A549 (cell line): Measurements from ENCODE around the gene UBE2E2. TPM values are rescaled to one million over a fixed set of nuclear protein-coding genes. Genes with fewer than 3 reads are reported as not detected.

ENCODE experiments used
- ATAC-seq, 2 experiments: fragments of 200-7000 bp in 1 of 2; fragments of >200 bp in 1 of 2; cut with Nextera tagmentation in 1 of 2; cut with Tn5 transposase in 1 of 2; 3 replicates each; pipeline versions ENCODE4 v1.8.0 to v1.9.1; 2018 to 2020; ENCODE audit warnings: mild to moderate bottlenecking in 1 of 2, moderate library complexity in 1 of 2
- CTCF ChIA-PET: fragments of 300-600 bp; sonication (Branson Sonifier 250); formaldehyde crosslinking; extraction: SDS; loops from one replicate; lab custom pipeline; 2021; ENCODE audit warnings: antibody characterized with exemption, inconsistent platforms; lab: Yijun Ruan, JAX
- POLR2A ChIA-PET: fragments of 350-600 bp; formaldehyde crosslinking; extraction: SDS; loops from one replicate; lab custom pipeline; 2021; ENCODE audit warnings: antibody characterized with exemption, inconsistent platforms; lab: Yijun Ruan, JAX
- DNase-seq, 2 experiments: peaks; one replicate each; pipeline versions ENCODE4 v3.0.0 to v3.0.0-alpha.2; 2011 to 2016; ENCODE audit warnings: low read depth in 1 of 2, low spot score in 1 of 2
- FAIRE-seq: peaks from 2 replicates; lab custom pipeline; 2011; peaks lifted over from hg19 to GRCh38; lab: Jason Lieb, UNC
- H3K27ac ChIP-seq, 2 experiments: fragments of >200 bp; sonication (Bioruptor Twin); formaldehyde crosslinking; 3 replicates each; pipeline ENCODE4 v1.5.1; 2016 to 2017
- H3K4me1 ChIP-seq: fragments of >200 bp; sonication (Bioruptor Twin); formaldehyde crosslinking; 3 replicates; pipeline ENCODE4 v1.6.1; 2016
- H3K4me2 ChIP-seq: fragments of >200 bp; sonication (Bioruptor Twin); formaldehyde crosslinking; 3 replicates; pipeline ENCODE4 v1.6.1; 2016
- H3K4me3 ChIP-seq: fragments of >200 bp; sonication (Bioruptor Twin); formaldehyde crosslinking; 3 replicates; pipeline ENCODE4 v1.5.1; 2016
- H3K9me3 ChIP-seq: fragments of >200 bp; sonication (Bioruptor Twin); formaldehyde crosslinking; 3 replicates; pipeline ENCODE4 v1.6.1; 2016
- CBX2 ChIP-seq: fragments of 200-600 bp; sonication (generic); IDR thresholded peaks from 2 replicates; pipeline ENCODE4 v1.6.1; 2016; ENCODE audit warnings: low read depth, mild to moderate bottlenecking, borderline replicate concordance
- FOSB ChIP-seq: fragments of 250-450 bp; sonication (Bioruptor Pico); IDR thresholded peaks from 2 replicates; pipeline ENCODE4 v1.5.0; 2020; ENCODE audit warnings: mild to moderate bottlenecking, moderate library complexity
- HDAC2 ChIP-seq: fragments of 200-600 bp; sonication (generic); IDR thresholded peaks from 2 replicates; pipeline ENCODE4 v1.6.1; 2016
- HEYL ChIP-seq: fragments of 250-450 bp; sonication (Bioruptor Pico); IDR thresholded peaks from 2 replicates; pipeline ENCODE4 v1.8.0; 2021; ENCODE audit warnings: mild to moderate bottlenecking, moderate library complexity
- HOXB13 ChIP-seq: fragments of 250-450 bp; sonication (Bioruptor Pico); IDR thresholded peaks from 2 replicates; pipeline ENCODE4 v1.5.0; 2020; ENCODE audit warnings: low read depth, mild to moderate bottlenecking, moderate library complexity
- JUNB ChIP-seq: fragments of >200 bp; sonication (Bioruptor Twin); formaldehyde crosslinking; IDR thresholded peaks from 2 replicates; pipeline ENCODE4 v1.6.1; 2016
- MAZ ChIP-seq: fragments of 150-350 bp; IDR thresholded peaks from 2 replicates; pipeline ENCODE4 v1.6.1; 2014; ENCODE audit warnings: antibody characterized with exemption, low read depth, low read length, borderline replicate concordance
- MYC ChIP-seq: IDR thresholded peaks from 2 replicates; pipeline ENCODE4 v1.6.1; 2012; ENCODE audit warnings: mild to moderate bottlenecking, inconsistent platforms, low read length, improper control_type of control experiment, borderline replicate concordance
- NFE2L2 ChIP-seq: fragments of 150-350 bp; conservative IDR thresholded peaks from 2 replicates; pipeline ENCODE4 v1.6.1; 2014; ENCODE audit warnings: low read length
- RAD21 ChIP-seq, 2 experiments: fragments of >200 bp in 1 of 2; sonication (Bioruptor Twin) in 1 of 2; formaldehyde crosslinking in 1 of 2; IDR thresholded peaks in 1 of 2; conservative IDR thresholded peaks in 1 of 2; 2 replicates in 1 of 2; 3 replicates in 1 of 2; pipeline ENCODE4 v1.6.1; 2012 to 2018; ENCODE audit warnings: inconsistent platforms in 1 of 2
- RARB ChIP-seq: fragments of 250-450 bp; sonication (Bioruptor Pico); IDR thresholded peaks from 2 replicates; pipeline ENCODE4 v1.8.0; 2021; ENCODE audit warnings: mild to moderate bottlenecking, moderate library complexity
- RCOR1 ChIP-seq: fragments of 150-350 bp; IDR thresholded peaks from 2 replicates; pipeline ENCODE4 v1.6.1; 2014; ENCODE audit warnings: antibody characterized with exemption, low read length, low read depth
- RFX5 ChIP-seq: fragments of 450-650 bp; IDR thresholded peaks from 2 replicates; pipeline ENCODE4 v1.7.1; 2014; ENCODE audit warnings: antibody characterized with exemption, mild to moderate bottlenecking, moderate library complexity
- TFCP2L1 ChIP-seq: fragments of 250-450 bp; sonication (Bioruptor Pico); IDR thresholded peaks from 2 replicates; pipeline ENCODE4 v1.5.0; 2021; ENCODE audit warnings: mild to moderate bottlenecking
- ZC3H11A ChIP-seq: fragments of 450-650 bp; IDR thresholded peaks from 2 replicates; pipeline ENCODE4 v1.6.1; 2014; ENCODE audit warnings: antibody characterized with exemption, mild to moderate bottlenecking
- WGBS: methylation state at CpG from one replicate; pipeline ENCODE4 v1.1.6; 2017; ENCODE audit errors: missing lambda C conversion rate; 5-methylcytosine and 5-hydroxymethylcytosine counted together
- polyA plus RNA-seq, 4 experiments: library from polyadenylated mRNA; depleted of rRNA in 3 of 4; stranded (reverse); fragments of >200 nt; fragmentation: RNase III in 1 of 4; extraction: RNeasy Plus Mini Kit Qiagen cat#74134 plus additional on column Dnase treatment in 1 of 4; gene quantifications; 2 replicates in 3 of 4; 3 replicates in 1 of 4; pipeline ENCODE4 v1.2.3, GENCODE V29; 2011 to 2017
- TF ChIP-seq, protein P1 (sequence below): fragments of >200 bp; sonication (Bioruptor Twin); formaldehyde crosslinking; IDR thresholded peaks from 3 replicates; pipeline ENCODE4 v1.6.1; 2016
- TF ChIP-seq, protein P2 (sequence below): fragments of >200 bp; sonication (Bioruptor Twin); formaldehyde crosslinking; IDR thresholded peaks from 3 replicates; pipeline ENCODE4 v1.5.1; 2016
- TF ChIP-seq, protein P3 (sequence below): fragments of 250-450 bp; sonication (Bioruptor Pico); IDR thresholded peaks from 2 replicates; pipeline ENCODE4 v1.5.0; 2020; ENCODE audit warnings: low read depth, mild to moderate bottlenecking, moderate library complexity
- TF ChIP-seq, protein P4 (sequence below): fragments of 200-600 bp; sonication (generic); IDR thresholded peaks from 2 replicates; pipeline ENCODE4 v1.6.1; 2016; ENCODE audit warnings: antibody characterized with exemption, mild to moderate bottlenecking, moderate library complexity
- TF ChIP-seq, protein P5 (sequence below): fragments of 450-650 bp; IDR thresholded peaks from 2 replicates; pipeline ENCODE4 v1.6.1; 2014; ENCODE audit warnings: antibody characterized with exemption
- TF ChIP-seq, protein P6 (sequence below): fragments of >200 bp; sonication (Bioruptor Twin); formaldehyde crosslinking; IDR thresholded peaks from 2 replicates; pipeline ENCODE4 v1.6.1; 2016

The UBE2E2 gene
- polyA plus RNA-seq, 2 of the 4 experiments (the other 2 are of a cell fraction) = 28.3 to 56.1 TPM

DNA sequence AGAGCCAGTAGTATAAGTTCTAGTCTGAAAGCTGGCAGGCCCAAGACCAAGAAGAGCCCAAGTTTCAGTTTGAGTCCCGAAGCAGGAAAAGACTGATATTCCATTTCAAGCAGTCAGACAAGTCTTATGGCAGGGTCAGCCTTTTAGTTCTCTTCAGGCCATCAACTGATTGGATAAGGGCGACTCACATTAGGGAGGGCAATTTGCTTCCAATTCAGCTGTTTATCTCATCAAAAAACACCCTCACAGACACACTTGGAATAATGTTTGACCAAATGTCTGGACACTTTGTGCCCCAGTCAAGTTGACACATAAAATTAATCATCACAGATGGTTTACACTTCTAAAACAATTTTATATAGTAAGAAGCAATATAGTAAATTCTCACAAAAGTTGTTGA lies 69.7 kb downstream of the UBE2E2 start:
- no peak for FAIRE-seq
- 78% methylated on average over 2 of the region's 2 CpGs for WGBS

DNA sequence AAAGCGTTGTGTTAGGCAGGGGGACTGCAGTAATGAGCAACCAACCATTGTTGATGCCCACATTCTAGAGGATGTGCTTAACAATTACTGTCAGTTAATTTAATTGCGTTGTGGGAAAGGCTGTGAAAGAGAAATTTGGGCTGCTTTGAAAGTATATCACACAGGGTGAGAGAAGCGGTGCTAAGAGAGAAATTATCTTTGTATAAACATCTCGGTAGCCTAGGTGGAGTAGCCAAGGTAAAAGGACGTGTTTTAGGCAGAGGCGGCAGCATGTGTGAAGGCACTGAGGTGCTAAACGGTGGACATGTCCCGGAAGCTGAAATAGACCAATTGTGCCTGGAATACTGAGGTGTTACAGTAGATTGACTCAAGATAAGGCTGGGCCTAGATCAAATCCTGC lies 71.9 kb downstream of the UBE2E2 start:
- DNase-seq = no peak
- 93% methylated on average over 8 of the region's 8 CpGs for WGBS
- H3K4me2 ChIP-seq = no peak overlapping the region
- TF ChIP-seq MAZ (no peak), FOSB (CRISPR knock-in tag) (no peak), JUNB (no peak), MYC (no peak), NFE2L2 (no peak), CBX2 (no peak)
- TF ChIP-seq, protein P1, sequence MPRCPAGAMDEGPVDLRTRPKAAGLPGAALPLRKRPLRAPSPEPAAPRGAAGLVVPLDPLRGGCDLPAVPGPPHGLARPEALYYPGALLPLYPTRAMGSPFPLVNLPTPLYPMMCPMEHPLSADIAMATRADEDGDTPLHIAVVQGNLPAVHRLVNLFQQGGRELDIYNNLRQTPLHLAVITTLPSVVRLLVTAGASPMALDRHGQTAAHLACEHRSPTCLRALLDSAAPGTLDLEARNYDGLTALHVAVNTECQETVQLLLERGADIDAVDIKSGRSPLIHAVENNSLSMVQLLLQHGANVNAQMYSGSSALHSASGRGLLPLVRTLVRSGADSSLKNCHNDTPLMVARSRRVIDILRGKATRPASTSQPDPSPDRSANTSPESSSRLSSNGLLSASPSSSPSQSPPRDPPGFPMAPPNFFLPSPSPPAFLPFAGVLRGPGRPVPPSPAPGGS = no peak
- TF ChIP-seq, protein P2, sequence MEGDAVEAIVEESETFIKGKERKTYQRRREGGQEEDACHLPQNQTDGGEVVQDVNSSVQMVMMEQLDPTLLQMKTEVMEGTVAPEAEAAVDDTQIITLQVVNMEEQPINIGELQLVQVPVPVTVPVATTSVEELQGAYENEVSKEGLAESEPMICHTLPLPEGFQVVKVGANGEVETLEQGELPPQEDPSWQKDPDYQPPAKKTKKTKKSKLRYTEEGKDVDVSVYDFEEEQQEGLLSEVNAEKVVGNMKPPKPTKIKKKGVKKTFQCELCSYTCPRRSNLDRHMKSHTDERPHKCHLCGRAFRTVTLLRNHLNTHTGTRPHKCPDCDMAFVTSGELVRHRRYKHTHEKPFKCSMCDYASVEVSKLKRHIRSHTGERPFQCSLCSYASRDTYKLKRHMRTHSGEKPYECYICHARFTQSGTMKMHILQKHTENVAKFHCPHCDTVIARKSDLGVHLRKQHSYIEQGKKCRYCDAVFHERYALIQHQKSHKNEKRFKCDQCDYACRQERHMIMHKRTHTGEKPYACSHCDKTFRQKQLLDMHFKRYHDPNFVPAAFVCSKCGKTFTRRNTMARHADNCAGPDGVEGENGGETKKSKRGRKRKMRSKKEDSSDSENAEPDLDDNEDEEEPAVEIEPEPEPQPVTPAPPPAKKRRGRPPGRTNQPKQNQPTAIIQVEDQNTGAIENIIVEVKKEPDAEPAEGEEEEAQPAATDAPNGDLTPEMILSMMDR = no peak
- no peak overlapping the region for H3K27ac ChIP-seq
- no peak for ATAC-seq
- no peak overlapping the region for H3K4me3 ChIP-seq
- FAIRE-seq = no peak
- H3K9me3 ChIP-seq = no peaks in the 10 kb centered on the region
- ChIA-PET CTCF (no interaction called here), POLR2A (interaction anchor here (0.6 kb wide), 1 partner anchor 16 kb away, joined by 3 read pairs; no protein-coding TSS in a partner anchor)
- peaks cover 32% of the 10 kb centered on the region; the same call in 2 of the 3 replicates for H3K4me1 ChIP-seq

More for the DNA sequence above, 69.7 kb downstream of the UBE2E2 start:
- Histone ChIP-seq H3K4me2 (peak overlapping the region; percentile 35; the same call in 1 of the 3 replicates), H3K4me1 (peaks cover 28% of the 10 kb centered on the region; the same call in 2 of the 3 replicates), H3K4me3 (no peak overlapping the region), H3K27ac (peak overlapping the region in 1 of 2 experiments; percentile 40; a peak in 1 of 6 replicates), H3K9me3 (no peaks in the 10 kb centered on the region)
- POLR2A ChIA-PET = no interaction called here
- ATAC-seq = no peak
- CTCF ChIA-PET = interaction anchor here (0.7 kb wide), 1 partner anchor 32 kb away, joined by 3 read pairs; no protein-coding TSS in a partner anchor
- TF ChIP-seq RARB = no peak
- TF ChIP-seq TFCP2L1 = no peak
- no peak for TF ChIP-seq MYC
- DNase-seq = no peak

DNA sequence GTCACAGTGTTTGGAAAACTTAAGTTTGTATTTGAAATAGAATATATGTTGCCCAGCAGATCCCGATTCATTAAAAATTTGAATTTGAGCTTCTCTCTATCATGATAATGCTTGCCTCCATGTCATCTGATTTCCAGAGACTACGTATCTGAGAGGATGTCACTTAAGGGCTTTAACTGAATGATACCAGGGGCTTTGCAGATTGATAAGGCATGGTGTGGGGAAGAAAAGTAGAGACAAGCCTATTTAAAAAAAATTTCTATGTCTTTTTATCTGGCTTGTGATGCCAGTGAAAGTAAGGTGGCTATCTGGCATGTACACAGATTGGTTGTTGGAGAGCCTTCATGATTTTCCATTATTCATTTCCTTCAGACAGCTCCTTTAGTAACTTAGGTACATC lies 72.7 kb downstream of the UBE2E2 start:
- no peak for FAIRE-seq
- Histone ChIP-seq H3K27ac (no peak overlapping the region), H3K9me3 (no peaks in the 10 kb centered on the region), H3K4me3 (no peak overlapping the region), H3K4me1 (peaks cover 32% of the 10 kb centered on the region; the same call in 2 of the 3 replicates), H3K4me2 (no peak overlapping the region)
- WGBS = 94% methylated on average over 2 of the region's 2 CpGs
- DNase-seq = no peak
- CTCF ChIA-PET = no interaction called here
- ATAC-seq = no peak
- POLR2A ChIA-PET = no interaction called here
- TF ChIP-seq RCOR1 (no peak), MYC (no peak), TFCP2L1 (no peak), RAD21 (conservative IDR thresholded peaks at IDR 0.05 in 1 of 2, IDR thresholded peaks at IDR 0.05 in 1 of 2) (no peak), HDAC2 (no peak), ZC3H11A (no peak), HOXB13 (CRISPR knock-in tag) (no peak), HEYL (CRISPR knock-in tag) (no peak), RFX5 (no peak), CBX2 (no peak)
- TF ChIP-seq, protein P2 = no peak
- TF ChIP-seq, protein P3, sequence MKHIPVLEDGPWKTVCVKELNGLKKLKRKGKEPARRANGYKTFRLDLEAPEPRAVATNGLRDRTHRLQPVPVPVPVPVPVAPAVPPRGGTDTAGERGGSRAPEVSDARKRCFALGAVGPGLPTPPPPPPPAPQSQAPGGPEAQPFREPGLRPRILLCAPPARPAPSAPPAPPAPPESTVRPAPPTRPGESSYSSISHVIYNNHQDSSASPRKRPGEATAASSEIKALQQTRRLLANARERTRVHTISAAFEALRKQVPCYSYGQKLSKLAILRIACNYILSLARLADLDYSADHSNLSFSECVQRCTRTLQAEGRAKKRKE (CRISPR knock-in tag) = no peak
- TF ChIP-seq, protein P4, sequence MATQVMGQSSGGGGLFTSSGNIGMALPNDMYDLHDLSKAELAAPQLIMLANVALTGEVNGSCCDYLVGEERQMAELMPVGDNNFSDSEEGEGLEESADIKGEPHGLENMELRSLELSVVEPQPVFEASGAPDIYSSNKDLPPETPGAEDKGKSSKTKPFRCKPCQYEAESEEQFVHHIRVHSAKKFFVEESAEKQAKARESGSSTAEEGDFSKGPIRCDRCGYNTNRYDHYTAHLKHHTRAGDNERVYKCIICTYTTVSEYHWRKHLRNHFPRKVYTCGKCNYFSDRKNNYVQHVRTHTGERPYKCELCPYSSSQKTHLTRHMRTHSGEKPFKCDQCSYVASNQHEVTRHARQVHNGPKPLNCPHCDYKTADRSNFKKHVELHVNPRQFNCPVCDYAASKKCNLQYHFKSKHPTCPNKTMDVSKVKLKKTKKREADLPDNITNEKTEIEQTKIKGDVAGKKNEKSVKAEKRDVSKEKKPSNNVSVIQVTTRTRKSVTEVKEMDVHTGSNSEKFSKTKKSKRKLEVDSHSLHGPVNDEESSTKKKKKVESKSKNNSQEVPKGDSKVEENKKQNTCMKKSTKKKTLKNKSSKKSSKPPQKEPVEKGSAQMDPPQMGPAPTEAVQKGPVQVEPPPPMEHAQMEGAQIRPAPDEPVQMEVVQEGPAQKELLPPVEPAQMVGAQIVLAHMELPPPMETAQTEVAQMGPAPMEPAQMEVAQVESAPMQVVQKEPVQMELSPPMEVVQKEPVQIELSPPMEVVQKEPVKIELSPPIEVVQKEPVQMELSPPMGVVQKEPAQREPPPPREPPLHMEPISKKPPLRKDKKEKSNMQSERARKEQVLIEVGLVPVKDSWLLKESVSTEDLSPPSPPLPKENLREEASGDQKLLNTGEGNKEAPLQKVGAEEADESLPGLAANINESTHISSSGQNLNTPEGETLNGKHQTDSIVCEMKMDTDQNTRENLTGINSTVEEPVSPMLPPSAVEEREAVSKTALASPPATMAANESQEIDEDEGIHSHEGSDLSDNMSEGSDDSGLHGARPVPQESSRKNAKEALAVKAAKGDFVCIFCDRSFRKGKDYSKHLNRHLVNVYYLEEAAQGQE = no peak
- TF ChIP-seq, protein P5, sequence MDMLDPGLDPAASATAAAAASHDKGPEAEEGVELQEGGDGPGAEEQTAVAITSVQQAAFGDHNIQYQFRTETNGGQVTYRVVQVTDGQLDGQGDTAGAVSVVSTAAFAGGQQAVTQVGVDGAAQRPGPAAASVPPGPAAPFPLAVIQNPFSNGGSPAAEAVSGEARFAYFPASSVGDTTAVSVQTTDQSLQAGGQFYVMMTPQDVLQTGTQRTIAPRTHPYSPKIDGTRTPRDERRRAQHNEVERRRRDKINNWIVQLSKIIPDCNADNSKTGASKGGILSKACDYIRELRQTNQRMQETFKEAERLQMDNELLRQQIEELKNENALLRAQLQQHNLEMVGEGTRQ = no peak
- TF ChIP-seq, protein P6, sequence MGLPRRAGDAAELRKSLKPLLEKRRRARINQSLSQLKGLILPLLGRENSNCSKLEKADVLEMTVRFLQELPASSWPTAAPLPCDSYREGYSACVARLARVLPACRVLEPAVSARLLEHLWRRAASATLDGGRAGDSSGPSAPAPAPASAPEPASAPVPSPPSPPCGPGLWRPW = no peak
